Ishikawa (cell line): ENCODE results near the gene TPM2.

Experiments used
- CEBPB ChIP-seq: IDR thresholded peaks from 2 replicates; pipeline ENCODE4 v1.6.1; 2012
- CREB1 ChIP-seq: IDR thresholded peaks from 2 replicates; pipeline ENCODE4 v1.6.1; 2012; ENCODE audit warnings: low read depth
- EP300 ChIP-seq: IDR thresholded peaks from 2 replicates; pipeline ENCODE4 v1.6.1; 2012; ENCODE audit warnings: borderline replicate concordance
- FOXM1 ChIP-seq: IDR thresholded peaks from 2 replicates; pipeline ENCODE4 v1.6.1; 2012; ENCODE audit warnings: low read depth, borderline replicate concordance
- NFIC ChIP-seq: IDR thresholded peaks from 2 replicates; pipeline ENCODE4 v1.6.1; 2012
- RAD21 ChIP-seq: IDR thresholded peaks from 2 replicates; pipeline ENCODE4 v1.6.1; 2012; ENCODE audit warnings: low read depth
- TAF1 ChIP-seq: IDR thresholded peaks from 2 replicates; pipeline ENCODE4 v1.6.1; 2012; ENCODE audit warnings: low read depth, mild to moderate bottlenecking
- TCF12 ChIP-seq: IDR thresholded peaks from 2 replicates; pipeline ENCODE4 v1.6.1; 2012; ENCODE audit warnings: low read depth
- TEAD4 ChIP-seq: IDR thresholded peaks from 2 replicates; pipeline ENCODE4 v1.6.1; 2012
- YY1 ChIP-seq: IDR thresholded peaks from 2 replicates; pipeline ENCODE4 v1.6.1; 2012; ENCODE audit warnings: low read depth
- ZBTB7A ChIP-seq: IDR thresholded peaks from 2 replicates; pipeline ENCODE4 v1.6.1; 2012; ENCODE audit warnings: low read depth
- TF ChIP-seq, protein P1 (sequence below): IDR thresholded peaks from 2 replicates; pipeline ENCODE4 v1.6.1; 2012; ENCODE audit warnings: low read depth, mild to moderate bottlenecking
- TF ChIP-seq, protein P2 (sequence below): IDR thresholded peaks from 2 replicates; pipeline ENCODE4 v1.6.1; 2012
- TF ChIP-seq, protein P3 (sequence below): IDR thresholded peaks from 2 replicates; pipeline ENCODE4 v1.6.1; 2012

- TF ChIP-seq, protein P1, sequence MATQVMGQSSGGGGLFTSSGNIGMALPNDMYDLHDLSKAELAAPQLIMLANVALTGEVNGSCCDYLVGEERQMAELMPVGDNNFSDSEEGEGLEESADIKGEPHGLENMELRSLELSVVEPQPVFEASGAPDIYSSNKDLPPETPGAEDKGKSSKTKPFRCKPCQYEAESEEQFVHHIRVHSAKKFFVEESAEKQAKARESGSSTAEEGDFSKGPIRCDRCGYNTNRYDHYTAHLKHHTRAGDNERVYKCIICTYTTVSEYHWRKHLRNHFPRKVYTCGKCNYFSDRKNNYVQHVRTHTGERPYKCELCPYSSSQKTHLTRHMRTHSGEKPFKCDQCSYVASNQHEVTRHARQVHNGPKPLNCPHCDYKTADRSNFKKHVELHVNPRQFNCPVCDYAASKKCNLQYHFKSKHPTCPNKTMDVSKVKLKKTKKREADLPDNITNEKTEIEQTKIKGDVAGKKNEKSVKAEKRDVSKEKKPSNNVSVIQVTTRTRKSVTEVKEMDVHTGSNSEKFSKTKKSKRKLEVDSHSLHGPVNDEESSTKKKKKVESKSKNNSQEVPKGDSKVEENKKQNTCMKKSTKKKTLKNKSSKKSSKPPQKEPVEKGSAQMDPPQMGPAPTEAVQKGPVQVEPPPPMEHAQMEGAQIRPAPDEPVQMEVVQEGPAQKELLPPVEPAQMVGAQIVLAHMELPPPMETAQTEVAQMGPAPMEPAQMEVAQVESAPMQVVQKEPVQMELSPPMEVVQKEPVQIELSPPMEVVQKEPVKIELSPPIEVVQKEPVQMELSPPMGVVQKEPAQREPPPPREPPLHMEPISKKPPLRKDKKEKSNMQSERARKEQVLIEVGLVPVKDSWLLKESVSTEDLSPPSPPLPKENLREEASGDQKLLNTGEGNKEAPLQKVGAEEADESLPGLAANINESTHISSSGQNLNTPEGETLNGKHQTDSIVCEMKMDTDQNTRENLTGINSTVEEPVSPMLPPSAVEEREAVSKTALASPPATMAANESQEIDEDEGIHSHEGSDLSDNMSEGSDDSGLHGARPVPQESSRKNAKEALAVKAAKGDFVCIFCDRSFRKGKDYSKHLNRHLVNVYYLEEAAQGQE: no peak
- no peak for TF ChIP-seq CEBPB
- TF ChIP-seq CREB1: no peak
- TF ChIP-seq, protein P2, sequence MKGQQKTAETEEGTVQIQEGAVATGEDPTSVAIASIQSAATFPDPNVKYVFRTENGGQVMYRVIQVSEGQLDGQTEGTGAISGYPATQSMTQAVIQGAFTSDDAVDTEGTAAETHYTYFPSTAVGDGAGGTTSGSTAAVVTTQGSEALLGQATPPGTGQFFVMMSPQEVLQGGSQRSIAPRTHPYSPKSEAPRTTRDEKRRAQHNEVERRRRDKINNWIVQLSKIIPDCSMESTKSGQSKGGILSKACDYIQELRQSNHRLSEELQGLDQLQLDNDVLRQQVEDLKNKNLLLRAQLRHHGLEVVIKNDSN: no peak
- TF ChIP-seq EP300: no peak
- no peak for TF ChIP-seq ZBTB7A
- no peak for TF ChIP-seq FOXM1
- TF ChIP-seq RAD21: no peak
- TF ChIP-seq, protein P3, sequence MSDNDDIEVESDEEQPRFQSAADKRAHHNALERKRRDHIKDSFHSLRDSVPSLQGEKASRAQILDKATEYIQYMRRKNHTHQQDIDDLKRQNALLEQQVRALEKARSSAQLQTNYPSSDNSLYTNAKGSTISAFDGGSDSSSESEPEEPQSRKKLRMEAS: no peak
- no peak for TF ChIP-seq TAF1
- TF ChIP-seq NFIC: no peak
- TF ChIP-seq YY1: no peak
- TF ChIP-seq TCF12: no peak
- TF ChIP-seq TEAD4: no peak
These were observed 33.7 kb upstream of the TPM2 start for GRCh38 chr9:35723426-35723825.
